MM.1S (cell line): Measurements from ENCODE around the gene DIRAS1.

Source experiments
- DNase-seq: peaks from one replicate; pipeline ENCODE4 v3.0.0-alpha.2; 2015
- H2AFZ ChIP-seq: fragments of 300-600 bp; sonication (generic); 2 replicates; pipeline ENCODE4 v1.6.0; 2016; ENCODE audit warnings: antibody characterized with exemption, low read length
- H3F3A ChIP-seq: fragments of 300-600 bp; sonication (generic); 2 replicates; pipeline ENCODE4 v1.6.1; 2016; ENCODE audit warnings: mild to moderate bottlenecking, antibody characterized with exemption, low read length, moderate library complexity, mixed read lengths; ENCODE audit not compliant: insufficient read depth
- H3K27ac ChIP-seq: fragments of 300-600 bp; sonication (generic); 2 replicates; pipeline ENCODE4 v1.5.1; 2016; ENCODE audit warnings: mild to moderate bottlenecking, low read length
- H3K27me3 ChIP-seq: fragments of 300-600 bp; sonication (generic); replicated peaks from 2 replicates; pipeline ENCODE4 v1.6.0; 2016; ENCODE audit warnings: low read length; ENCODE audit not compliant: insufficient read depth
- H3K36me3 ChIP-seq: fragments of 300-600 bp; sonication (generic); replicated peaks from 2 replicates; pipeline ENCODE4 v1.6.1; 2016; ENCODE audit warnings: mild to moderate bottlenecking, low read length, mixed read lengths; ENCODE audit not compliant: insufficient read depth
- H3K4me1 ChIP-seq: fragments of 300-600 bp; sonication (generic); 2 replicates; pipeline ENCODE4 v1.6.1; 2016; ENCODE audit warnings: low read length, mixed read lengths
- H3K4me2 ChIP-seq: fragments of 300-600 bp; sonication (generic); 2 replicates; pipeline ENCODE4 v1.6.0; 2016; ENCODE audit warnings: low read depth, low read length
- H3K4me3 ChIP-seq: fragments of 300-600 bp; sonication (generic); 2 replicates; pipeline ENCODE4 v1.5.1; 2016; ENCODE audit warnings: low read length, mixed read lengths
- H3K79me2 ChIP-seq: fragments of 300-600 bp; sonication (generic); 2 replicates; pipeline ENCODE4 v1.6.1; 2016; ENCODE audit warnings: mixed run types, low read length, mixed read lengths
- H3K9ac ChIP-seq: fragments of 300-600 bp; sonication (generic); 2 replicates; pipeline ENCODE4 v1.6.1; 2016; ENCODE audit warnings: low read length, mixed read lengths
- H3K9me2 ChIP-seq: fragments of 300-600 bp; sonication (generic); replicated peaks from 2 replicates; pipeline ENCODE4 v1.6.1; 2016; ENCODE audit warnings: mild to moderate bottlenecking, low read length, mixed read lengths; ENCODE audit not compliant: insufficient read depth
- H3K9me3 ChIP-seq: fragments of 300-600 bp; sonication (generic); replicated peaks from 2 replicates; pipeline ENCODE4 v1.6.1; 2016; ENCODE audit warnings: mild to moderate bottlenecking, low read length, mixed read lengths; ENCODE audit not compliant: insufficient read depth
- H4K20me1 ChIP-seq: fragments of 300-600 bp; sonication (generic); 2 replicates; pipeline ENCODE4 v1.6.1; 2016; ENCODE audit warnings: mild to moderate bottlenecking, low read length, moderate library complexity, mixed read lengths; ENCODE audit not compliant: insufficient read depth
- EZH2 ChIP-seq: fragments of 300-600 bp; sonication (generic); optimal IDR thresholded peaks from 2 replicates; pipeline ENCODE3; 2017; ENCODE audit warnings: low read depth, mild to moderate bottlenecking, antibody characterized with exemption, low read length, mixed read lengths
- EZH2phosphoT487 ChIP-seq: fragments of 300-600 bp; sonication (generic); IDR thresholded peaks from 2 replicates; pipeline ENCODE4 v1.6.1; 2018; ENCODE audit warnings: antibody characterized with exemption, low read length
- TF ChIP-seq, protein P1 (sequence below): fragments of 300-600 bp; sonication (generic); IDR thresholded peaks from 2 replicates; pipeline ENCODE4 v1.5.1; 2016; ENCODE audit warnings: antibody characterized with exemption, low read length, mixed read lengths

DIRAS1 gene

DNA sequence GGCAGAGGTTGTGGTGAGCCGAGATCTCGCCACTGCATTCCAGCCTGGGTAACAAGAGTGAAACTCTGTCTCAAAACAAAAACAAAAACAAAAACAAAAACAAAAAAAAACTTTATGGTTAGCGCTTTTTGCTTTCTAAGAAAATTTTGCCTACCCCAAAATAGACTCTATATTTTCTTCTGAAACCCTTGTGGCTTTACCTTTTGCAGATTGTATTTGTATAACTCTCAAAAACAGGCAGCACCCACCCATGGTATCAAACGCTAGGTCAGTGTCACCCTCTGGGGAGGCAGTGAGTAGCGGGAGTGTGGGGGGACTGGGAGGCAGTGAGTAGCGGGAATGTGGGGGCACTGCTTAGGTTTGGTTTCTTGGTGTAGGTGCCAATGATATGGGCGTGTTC lies 26.2 kb upstream of the DIRAS1 start:
- peak; percentile 30 for DNase-seq
- Histone ChIP-seq H3K9me3 (no peaks in the 10 kb centered on the region), H3K79me2 (no peaks in the 10 kb centered on the region), H3K4me2 (no peak overlapping the region), H4K20me1 (no peaks in the 10 kb centered on the region), H3K9me2 (no peaks in the 10 kb centered on the region), H3K4me1 (peaks cover 7% of the 10 kb centered on the region), H3K27ac (no peak overlapping the region), H3F3A (no peaks in the 10 kb centered on the region), H2AFZ (no peak overlapping the region), H3K36me3 (no peaks in the 10 kb centered on the region), H3K9ac (no peak overlapping the region), H3K4me3 (no peak overlapping the region), H3K27me3 (no peaks in the 10 kb centered on the region)
- TF ChIP-seq EZH2 = no peak
- TF ChIP-seq, protein P1, sequence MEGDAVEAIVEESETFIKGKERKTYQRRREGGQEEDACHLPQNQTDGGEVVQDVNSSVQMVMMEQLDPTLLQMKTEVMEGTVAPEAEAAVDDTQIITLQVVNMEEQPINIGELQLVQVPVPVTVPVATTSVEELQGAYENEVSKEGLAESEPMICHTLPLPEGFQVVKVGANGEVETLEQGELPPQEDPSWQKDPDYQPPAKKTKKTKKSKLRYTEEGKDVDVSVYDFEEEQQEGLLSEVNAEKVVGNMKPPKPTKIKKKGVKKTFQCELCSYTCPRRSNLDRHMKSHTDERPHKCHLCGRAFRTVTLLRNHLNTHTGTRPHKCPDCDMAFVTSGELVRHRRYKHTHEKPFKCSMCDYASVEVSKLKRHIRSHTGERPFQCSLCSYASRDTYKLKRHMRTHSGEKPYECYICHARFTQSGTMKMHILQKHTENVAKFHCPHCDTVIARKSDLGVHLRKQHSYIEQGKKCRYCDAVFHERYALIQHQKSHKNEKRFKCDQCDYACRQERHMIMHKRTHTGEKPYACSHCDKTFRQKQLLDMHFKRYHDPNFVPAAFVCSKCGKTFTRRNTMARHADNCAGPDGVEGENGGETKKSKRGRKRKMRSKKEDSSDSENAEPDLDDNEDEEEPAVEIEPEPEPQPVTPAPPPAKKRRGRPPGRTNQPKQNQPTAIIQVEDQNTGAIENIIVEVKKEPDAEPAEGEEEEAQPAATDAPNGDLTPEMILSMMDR = no peak
- TF ChIP-seq EZH2phosphoT487 = no peak

DNA sequence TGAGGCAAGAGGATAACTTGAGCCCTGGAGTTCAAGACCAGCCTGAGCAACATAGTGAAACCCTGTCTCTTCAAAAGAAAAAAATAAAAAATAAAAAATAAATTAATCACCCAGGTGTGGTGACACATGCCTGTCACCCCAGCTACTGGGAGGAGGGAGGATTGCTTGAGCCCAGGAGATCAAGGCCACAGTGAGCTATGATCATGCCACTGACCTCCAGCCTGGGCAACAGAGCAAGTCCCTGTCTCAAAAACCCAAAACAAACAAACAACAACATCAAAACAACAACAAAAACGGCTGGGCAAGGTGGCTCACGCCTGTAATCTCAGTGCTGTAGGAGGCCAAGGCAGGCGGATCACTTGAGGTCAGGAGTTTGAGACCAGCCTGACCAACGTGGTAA lies 22.9 kb upstream of the DIRAS1 start:
- TF ChIP-seq, protein P1 = no peak
- TF ChIP-seq EZH2phosphoT487 = no peak
- TF ChIP-seq EZH2 = no peak
- Histone ChIP-seq H3K36me3 (no peaks in the 10 kb centered on the region), H3K4me2 (no peak overlapping the region)

DNA sequence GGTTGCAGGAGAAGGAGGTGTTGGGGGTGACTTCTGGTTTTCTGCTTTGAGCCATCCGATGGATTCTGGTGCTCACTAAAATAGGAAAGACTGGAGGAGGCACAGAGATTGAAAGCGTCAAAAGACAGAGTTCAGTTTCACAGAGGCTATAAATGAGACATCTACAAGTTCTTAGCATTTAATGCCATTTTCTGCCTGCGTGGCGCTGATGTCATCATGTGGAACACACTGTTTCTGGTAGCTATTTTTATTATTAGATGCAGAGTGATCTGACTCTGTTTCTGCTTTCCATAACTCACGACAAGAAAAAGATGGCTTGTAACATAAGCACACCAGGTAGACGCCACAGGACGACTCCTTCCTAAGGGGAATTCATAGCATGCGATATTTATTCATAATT lies 21.9 kb upstream of the DIRAS1 start:
- no peaks in the 10 kb centered on the region for H3K9me2 ChIP-seq
- H3K4me1 ChIP-seq = peaks cover 4% of the 10 kb centered on the region; the same call in 1 of the 2 replicates
- no peak for DNase-seq
- H3K27ac ChIP-seq = no peak overlapping the region
- H3K79me2 ChIP-seq = peaks cover 13% of the 10 kb centered on the region
- TF ChIP-seq, protein P1 = no peak
- TF ChIP-seq EZH2 = no peak
- no peak for TF ChIP-seq EZH2phosphoT487
- H4K20me1 ChIP-seq = no peaks in the 10 kb centered on the region
- H3K9me3 ChIP-seq = no peaks in the 10 kb centered on the region
- no peak overlapping the region for H3K4me3 ChIP-seq
- H2AFZ ChIP-seq = no peak overlapping the region
- H3K4me2 ChIP-seq = no peak overlapping the region; the same call in 1 of the 2 replicates
- no peaks in the 10 kb centered on the region; the same call in 1 of the 2 replicates for H3F3A ChIP-seq
- no peaks in the 10 kb centered on the region for H3K36me3 ChIP-seq
- no peak overlapping the region for H3K9ac ChIP-seq
- H3K27me3 ChIP-seq = no peaks in the 10 kb centered on the region

More for the DNA sequence above, 22.9 kb upstream of the DIRAS1 start:
- H2AFZ ChIP-seq = no peak overlapping the region
- peaks cover 6% of the 10 kb centered on the region for H3K79me2 ChIP-seq
- H3K27ac ChIP-seq = no peak overlapping the region
- no peak for DNase-seq
- no peak overlapping the region for H3K9ac ChIP-seq
- no peaks in the 10 kb centered on the region for H4K20me1 ChIP-seq
- H3K9me2 ChIP-seq = no peaks in the 10 kb centered on the region
- no peaks in the 10 kb centered on the region for H3K27me3 ChIP-seq
- no peaks in the 10 kb centered on the region; the same call in 1 of the 2 replicates for H3F3A ChIP-seq
- no peak overlapping the region for H3K4me3 ChIP-seq
- peaks cover 7% of the 10 kb centered on the region for H3K4me1 ChIP-seq
- no peaks in the 10 kb centered on the region for H3K9me3 ChIP-seq
